ENCODE results near the gene GNAZ.

The GNAZ gene

DNA sequence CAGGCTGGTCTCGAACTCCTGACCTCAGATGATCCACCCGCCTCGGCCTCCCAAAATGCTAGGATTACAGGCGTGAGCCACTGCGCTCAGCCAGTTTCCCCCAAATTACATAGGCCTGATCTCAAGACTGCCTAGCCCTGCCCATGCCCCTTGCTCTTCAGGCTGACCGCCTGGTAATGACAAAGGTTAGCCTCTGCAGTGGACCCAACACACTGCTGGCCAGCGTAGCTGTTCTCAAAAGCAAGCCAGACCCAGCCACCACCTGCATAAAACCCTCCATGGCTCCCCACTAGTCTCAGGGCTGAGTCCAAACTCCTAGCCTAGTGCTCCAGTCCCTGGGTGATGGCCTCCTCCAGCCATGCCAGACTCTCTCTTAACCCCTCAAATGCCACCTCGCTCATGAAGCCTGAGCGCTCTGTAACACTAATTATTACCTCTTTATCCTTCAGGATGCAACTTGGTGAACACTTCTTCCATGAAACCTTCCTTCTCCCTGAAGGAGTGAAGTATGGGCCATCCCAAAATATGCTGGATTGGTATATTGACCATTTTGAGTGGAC, 72.3 kb downstream of the GNAZ start:
- no peak for DNase-seq

DNA sequence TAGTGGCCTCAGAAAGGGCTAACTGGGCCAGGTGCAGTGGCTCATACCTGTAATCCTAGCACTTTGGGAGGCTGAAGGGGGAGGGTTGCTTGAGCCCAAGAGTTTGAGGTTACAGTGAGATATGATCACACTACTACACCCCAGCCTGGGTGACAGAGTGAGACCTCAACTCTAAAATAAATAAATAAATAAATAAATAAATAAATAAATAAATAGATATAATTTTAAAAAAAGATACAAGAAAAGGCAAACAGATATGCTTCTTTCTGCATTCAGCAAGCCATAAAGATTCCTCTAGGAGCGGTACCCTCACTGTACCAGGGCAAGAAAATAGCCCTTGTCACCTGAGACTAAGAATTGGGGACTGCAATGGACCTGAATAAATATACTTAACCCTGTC, 72.8 kb downstream of the GNAZ start:
- DNase-seq: no peak

DNA sequence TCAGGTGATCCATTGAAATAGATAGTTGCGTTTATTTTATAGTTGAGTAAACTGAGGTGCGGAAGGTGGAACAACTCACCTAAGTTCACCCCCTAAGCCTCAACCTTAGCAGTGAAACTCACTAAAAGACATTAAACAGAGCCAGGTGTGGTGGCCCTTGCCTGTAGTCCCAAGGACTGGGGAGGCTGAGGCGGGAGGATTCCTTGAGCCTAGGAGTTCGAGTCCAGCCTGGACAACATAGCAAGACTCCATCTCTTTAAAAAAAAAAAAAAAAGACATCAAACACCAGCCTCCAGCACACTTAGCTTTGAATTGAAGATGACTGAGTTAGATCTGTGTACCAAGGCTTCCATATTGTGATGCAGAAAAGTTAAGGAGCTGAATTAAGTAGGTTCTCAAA, 74.1 kb downstream of the GNAZ start:
- no peak for DNase-seq

DNA sequence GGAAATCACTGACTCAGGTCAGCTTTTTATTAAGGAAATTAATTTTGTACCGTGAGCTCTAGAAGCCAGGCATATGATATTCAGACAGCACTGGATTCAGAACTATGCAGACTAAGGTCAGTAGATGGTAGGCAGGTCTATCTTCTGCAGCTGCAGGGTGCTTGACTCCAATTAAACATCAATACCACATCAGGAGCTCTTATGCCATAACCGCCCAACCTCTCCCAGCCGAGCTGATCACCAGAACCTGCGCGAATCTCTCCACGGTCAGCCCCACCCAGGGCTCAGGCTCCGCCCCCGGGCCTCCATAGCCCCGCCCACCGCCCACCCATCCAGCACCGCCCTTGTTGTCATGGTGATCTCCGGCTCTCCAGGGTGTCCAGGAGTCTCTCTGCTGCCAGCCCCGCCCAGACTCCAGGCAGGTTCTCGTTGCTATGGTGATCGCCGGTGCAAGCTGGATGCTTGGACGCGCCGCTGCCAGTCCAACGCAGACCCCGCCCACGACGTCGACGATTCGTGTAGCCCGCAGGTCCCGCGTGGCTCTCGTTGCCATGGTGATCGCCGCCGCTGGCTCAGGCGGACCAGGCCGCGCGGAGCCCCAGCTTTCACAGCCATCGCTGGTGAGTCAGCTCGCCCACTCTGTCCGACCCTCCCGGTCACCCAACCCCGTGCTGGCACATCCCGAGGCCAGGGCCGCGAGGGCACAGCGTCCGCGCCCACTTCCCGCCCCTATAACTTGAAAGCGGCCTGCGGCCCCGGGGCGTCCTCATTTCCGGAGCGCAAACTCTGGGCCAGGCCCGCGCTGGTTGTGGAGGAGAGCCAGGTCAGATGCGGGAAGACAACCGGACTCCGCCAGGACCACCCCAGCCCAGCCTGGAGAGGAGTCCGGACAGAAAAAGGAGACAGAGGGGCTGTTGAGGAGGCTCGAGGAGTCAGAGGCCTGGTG, 74.9 kb downstream of the GNAZ start, which contains the start of gene RAB36:
Gene RAB36 (plus strand): TSS at position 546 of the 946 bp plus-strand sequence. CDS start 1,140 bp downstream, outside the sequence.
- DNase-seq: peak; percentile 90

DNA sequence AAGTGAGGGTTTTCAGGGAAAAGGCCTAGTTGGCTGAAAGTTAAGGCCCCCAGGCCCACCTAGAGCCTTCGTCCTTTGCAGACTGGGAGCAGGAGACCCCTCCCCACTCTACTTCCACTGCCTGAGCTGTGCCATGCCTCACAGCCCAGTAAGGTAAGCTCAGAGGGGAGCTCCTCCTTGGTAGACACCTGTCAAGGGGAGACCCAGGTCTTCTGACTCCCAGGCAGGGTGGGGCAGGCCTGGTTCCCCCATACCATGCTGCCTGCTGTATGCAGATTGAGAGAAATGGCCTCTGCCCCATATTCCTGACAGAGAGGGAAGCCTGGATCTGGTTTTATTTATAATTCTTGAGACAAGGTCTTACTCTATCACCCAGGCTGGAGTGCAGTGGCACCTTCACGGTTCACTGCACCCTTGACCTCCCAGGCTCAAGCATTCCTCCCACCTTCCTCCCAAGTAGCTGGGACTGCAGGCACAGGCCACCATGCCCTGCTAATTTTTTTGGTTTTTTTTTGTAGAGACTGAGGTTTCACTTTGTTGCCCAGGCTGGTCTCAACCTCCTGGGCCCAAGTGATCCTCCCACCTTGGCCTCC, 75.7 kb downstream of the GNAZ start:
- DNase-seq: no peak

DNA sequence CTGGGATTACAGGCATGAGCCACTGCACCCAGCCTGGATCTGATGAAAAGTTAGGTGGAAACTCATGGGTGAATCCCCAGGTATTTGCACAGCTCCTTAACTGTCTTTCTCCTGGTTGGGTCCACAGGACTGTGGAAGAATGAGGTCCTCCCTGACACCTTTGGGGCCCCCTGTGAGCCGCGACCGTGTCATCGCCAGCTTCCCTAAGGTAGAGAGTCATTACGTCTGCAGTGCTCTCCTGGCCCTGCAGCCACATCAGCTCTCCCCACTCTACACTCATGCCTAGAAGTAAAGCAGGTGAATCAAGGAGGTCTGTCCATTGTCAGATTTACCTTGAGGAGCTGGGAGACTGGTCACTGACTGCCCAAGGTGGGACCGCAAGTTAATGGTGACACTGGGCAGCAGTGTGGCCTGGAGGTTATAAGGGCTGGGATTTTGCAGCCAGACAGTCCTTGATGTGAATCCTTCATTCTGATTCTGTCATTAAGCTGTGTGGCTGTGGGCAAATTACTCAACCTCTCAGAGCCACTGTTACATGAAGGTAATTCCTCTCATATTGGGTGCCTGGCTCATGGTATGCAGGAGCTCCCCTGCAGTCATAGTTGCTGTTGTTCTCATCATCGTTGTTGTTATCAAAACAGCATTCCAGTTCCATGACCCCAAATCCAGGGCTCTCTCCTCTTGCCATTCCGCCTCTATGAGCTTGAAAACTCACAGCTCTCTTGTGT, 76.3 kb downstream of the GNAZ start:
- no peak for DNase-seq

DNA sequence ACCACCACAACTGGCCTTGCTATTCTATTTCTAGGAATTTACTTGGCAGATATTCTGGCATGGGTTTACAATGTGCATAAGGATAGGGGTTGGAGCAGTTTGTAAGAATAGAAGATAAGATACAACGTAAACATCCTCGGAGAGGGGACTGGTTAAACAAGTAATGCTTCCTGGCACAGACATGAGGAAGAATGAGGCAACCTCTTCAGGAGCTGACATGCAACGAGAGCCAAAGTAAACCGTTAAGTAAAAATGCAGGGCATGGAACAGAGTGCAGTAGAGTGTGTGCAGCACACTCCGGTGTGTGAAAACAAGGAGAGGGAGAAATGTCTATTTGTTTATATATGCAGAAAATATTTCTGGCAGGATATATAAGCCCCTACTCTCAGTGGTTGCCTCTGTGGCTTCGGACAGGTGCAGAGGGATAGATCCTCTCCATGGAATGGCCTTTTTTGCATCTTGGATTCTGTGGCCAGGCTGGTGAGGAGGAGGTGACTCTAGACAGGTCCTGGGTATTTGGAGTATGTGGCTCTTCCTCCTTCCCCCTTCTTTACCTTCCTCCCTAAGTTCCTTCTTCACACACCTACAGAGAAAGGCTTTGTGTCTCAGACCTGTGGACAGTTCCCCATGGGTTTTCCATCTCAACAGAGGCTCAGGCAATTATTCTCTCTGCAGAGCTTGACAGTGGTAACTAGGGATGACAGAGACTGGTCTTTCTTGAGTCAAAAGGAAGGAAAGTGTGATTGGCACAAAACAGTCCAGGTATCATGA, 77.5 kb downstream of the GNAZ start:
- DNase-seq: no peak

DNA sequence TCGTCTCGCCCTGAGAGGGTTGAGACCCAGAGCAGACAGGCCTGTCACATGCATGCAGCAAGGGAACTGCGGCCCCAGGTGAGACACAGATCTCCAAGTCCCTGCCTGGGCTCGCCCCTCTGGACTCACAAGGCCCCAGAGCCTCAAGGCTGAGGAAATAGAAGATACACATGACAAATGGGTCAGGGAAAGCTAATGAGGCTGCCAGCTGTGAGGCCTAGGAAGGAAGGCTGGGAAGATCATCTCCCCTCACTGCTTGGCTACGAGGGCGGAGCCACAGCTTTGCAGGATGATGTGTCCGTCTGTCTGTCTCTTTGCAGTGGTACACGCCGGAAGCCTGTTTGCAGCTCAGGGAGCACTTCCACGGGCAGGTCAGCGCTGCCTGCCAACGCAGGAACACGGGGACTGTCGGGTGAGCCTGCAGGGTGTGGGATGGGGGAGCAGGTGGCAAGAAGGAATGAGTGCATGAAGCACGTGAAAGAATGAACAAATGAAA, 79.5 kb downstream of the GNAZ start:
- no peak for DNase-seq

DNA sequence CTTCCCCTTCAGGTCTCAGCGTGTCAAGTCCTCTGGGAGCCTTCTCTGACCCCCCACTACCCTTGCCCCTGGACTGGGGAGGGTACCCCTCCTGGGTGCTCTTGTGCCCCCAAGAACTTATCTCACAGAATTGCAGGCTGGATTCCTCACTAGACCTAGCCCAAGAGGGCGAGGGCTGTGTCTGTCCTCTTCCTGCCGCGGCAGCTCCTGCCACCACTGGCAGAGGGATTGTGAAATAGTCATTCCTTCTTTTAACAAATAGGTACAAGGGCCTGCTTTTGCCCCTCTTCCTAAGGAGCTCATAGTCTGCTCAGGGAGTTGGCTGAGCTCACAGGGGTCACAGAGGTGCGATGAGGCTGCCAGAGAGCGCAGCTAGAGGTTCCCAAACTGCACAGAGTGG, 80.4 kb downstream of the GNAZ start:
- DNase-seq: no peak

DNA sequence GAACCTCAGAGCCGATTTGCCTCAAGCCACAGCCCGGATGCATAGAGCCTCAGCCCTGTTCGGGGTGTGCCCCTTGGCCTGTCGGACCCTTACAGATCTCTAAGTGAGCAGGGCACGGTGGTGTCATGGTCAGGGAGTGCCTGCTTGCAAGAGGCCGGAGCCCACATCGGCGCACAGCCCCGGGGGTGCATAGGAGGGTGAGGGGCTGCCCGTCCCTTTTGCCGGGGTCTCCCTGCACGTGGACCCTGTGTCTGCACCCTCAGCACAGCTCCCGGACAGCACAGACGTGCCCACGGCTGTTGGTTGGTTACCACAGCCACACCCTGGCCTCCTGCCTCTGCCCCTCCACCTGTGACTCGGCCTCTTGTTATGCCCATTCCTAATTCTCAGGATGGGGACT, 81.5 kb downstream of the GNAZ start:
- DNase-seq: no peak

DNA sequence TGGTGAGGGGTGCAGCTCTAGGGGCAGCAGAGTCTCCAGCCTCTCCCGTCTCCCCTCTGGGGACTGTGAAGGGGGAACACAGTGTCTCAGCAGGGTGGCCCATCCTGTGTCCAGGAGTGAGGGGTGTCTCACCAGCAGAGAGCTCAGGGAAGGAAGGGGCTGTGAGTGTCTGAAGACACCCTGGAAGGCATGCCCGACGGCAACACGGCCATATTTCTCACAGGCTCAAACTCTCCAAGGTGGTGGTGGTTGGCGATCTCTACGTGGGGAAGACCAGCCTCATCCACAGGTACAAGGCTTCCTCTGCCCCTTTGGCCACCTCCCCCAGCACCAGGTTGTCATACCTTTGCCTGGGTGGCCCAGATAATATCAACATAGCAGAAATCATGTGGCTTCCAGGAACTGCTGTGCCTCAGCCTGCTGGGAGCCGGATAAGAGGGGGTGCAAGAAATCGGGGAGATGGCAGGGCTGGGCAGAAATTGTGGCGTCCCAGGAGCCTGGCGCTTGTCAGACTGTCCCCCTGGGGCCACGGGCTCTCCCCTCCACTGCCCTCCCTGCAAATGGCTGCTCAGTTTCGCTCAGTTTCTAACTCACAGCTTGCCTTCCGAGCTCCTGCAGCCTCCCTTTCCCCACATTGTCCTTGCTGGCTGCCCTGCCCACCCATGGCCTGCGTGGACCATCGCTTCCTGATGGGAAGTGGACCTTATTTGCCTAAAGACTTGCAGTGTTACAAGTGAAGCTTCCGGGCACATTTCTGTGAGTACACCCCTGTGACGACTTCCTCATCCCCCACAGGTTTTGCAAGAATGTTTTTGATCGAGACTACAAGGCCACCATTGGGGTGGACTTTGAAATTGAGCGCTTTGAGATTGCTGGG, 82.2 kb downstream of the GNAZ start:
- no peak for DNase-seq

DNA sequence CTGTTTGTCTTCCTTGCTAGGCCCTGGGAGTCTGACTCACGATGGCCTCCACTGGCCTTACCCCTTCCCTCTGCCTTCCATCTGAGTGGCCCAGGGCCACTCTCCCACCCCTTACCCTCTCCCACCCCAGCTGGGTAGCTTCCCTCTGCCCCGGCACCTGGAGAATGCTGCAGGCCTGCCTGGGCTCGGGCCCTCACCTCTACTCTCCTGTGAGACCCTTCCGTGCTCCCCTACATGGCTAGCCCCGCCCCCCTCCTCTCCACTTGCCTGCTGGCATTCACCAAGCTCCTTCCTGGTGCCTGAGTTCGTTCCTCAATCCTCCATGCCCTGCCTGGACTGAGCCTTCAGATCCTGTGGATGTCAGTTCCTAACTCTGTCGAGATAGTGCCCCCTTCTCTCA, 83.7 kb downstream of the GNAZ start:
- DNase-seq: no peak

DNA sequence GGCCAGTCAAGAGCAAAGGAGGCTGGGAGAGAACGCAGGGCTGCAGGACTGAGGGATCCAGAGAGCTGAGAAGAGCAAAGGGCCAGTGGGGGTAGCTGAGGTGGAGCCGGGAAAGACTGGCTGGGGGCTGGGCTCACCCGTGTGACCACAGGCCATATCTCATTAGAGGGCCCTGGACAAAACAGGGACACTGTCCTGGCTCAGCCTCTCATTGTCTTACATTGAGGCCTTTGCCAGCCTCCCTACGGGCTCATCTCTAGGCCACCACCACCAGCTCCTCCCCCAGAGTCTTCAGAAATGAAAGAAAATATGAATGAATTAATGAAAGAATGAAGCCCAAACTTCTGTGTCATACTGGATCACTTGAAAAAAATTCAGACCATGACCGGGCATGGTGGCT, 84.1 kb downstream of the GNAZ start:
- no peak for DNase-seq

DNA sequence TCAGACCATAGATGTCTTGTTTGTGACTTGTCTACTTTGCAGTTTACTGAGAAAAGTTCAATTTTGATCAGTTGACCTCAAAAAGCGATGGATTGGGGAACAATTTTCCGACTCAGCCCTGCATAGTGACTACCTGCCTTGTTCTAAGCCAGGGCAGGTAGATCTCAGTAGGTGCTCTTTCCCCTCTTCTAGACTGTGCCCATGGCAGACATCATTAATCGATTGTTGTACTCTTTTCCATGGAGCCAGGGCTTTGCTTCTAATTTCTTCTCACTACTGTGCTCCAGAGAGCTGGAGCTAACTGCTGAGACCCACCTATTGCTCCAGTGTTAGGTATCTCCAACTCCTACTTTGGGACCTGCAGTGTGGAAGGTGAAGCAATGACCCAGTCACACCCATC, 84.8 kb downstream of the GNAZ start:
- no peak for DNase-seq

DNA sequence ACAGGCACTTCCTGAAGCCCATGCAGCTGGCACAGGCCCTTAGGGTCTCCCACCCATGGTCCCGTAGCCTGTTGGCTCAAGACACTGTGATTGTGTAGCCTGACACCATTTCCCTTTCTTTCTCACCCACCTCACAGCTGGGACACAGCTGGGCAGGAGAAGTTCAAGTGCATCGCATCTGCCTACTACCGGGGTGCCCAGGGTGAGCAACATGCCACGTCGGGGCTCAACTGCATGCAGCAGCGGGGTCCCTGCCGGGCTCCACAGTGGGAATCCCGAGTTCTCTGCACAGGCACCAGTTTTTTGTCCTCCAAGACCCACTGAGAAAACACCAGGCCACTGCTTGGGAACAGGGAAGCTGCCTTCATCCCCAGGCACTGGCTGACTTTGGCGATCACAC, 85.5 kb downstream of the GNAZ start:
- no peak for DNase-seq

DNA sequence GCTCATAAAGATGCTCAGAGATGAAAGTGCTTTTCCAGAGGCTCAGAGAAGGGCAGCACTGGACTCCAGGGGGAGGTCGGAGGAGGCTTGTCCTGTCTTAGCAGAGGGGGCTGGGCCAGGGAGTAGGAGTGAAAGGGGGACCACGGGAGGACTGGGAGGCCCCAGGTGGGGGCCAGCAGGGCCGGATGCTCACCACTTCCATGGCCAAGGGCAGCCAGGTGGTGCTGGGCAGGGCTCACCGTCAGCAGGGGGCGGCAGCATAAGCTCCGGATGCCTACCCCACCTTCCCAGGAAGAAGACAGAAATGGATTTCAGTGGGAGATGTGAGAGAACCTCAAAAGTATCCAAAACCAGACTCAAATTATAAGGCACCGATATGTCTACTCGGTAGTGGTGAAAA, 86.0 kb downstream of the GNAZ start:
- no peak for DNase-seq

DNA sequence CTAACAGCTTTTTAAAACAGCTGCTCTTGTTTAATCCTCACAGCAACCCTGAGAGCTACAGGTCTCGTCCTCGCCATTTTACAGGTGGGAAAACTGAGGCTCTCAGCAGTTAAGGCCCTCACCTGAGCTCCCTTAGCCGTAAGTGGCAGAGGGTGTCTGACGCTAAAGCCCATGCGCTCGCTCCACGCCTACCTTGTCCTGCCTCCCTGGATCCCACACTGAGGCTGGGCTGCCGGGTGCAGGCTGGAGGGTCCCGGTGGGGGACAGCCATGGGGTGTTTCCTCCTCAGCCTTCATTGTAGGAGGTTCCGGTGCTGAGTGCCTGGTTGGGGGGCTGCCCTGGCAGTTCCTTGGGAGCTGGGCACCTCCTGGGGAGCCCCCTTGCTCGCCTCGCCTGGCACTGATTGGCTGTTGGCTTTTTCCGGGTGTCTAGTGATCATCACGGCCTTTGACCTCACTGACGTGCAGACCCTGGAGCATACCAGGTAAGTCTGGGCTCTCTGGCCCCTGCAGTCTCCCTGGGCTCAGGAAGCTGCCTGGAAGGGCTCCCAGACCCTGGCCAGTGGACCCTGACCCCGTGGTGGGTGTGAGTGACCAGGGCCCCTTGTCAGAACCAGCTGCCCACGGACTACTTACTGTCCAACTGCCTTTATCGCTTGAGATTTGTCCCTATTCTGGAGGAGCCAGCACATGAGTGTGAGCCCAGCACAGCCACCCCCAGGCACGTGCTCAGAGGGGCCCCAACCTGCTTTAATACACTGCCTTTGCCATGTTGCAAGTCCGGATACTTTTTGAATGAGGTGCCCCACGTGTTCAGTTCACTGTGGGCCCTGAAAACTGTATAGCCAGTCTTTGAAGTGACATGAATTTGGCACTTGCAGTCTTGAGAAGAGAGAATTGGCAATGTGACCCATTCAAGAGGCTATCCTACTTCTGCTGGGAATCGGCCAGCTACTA, 87.5 kb downstream of the GNAZ start:
- no peak for DNase-seq

DNA sequence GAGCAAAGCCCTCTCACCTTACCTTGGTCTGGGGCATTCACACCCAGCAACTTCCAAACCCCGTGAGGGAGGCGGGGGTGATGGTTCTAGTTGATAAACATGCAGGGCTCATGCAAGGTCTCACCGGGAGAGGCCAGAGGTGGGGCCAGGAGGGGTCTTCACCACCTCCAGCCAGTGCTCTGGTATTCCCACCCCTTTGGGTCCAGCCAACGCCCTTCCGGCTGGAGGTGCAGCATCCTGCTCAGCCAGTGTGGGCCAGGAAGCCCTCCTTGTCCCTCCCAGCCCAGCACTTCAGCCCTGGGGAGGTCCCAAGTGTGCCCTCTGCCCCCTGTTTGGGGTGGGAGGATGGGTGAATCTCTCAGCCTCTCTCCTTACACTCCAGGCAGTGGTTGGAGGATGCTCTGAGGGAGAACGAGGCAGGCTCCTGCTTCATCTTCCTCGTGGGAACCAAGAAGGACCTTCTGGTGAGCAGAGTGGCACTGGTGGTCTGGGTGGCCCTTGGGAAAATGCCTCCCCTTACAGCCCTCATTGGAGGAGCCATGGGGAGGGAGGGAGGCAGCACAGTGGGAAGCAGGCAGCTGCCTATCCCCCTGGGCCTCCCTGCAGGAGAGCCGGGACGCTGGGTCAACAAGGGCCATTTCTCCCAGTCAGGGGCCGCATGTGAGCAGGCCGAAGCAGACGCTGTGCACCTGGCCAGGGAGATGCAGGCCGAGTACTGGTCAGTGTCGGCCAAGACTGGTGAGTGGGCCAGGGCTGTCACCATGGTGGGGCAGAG, 88.4 kb downstream of the GNAZ start:
- no peak for DNase-seq

DNA sequence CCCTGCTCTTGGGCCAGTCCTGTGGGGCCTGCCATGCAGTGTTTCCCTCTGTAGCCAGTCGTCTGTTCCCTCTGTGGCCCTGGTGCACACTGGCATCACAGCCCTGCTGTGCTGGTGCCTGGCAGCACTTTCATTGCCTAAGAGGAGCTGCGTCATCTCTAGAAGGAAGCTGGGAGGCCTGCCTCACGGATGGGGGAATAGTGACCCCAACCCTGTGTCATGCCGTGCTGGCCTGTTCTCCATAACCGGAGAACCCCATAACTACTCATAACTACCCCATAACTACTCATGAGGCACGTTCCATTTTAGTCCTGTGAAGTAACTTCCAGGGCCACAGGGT, 88.9 kb downstream of the GNAZ start:
- no peak for DNase-seq

DNA sequence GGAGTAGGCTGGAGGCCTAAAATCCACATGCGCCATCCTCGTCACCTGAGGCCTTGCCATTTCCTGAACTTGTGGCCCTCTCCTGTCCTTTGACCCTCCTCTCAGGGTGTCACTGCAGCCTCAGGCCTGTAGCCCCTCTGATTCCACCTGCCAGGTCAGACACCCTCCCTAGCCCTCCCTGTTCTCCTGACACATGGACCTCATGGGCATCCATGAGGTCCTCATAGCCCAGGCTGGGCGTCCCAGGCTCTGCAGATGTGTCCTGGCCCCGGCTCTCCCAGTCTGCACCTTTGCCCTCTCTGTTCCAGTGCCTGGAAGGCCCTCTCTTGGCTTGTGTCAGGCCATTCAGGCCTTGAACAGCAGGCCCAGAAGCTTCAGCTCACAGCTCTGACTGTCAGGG, 90.7 kb downstream of the GNAZ start:
- DNase-seq: no peak

All from stimulated activated CD4-positive, alpha-beta T cell treated with anti-CD3 and anti-CD28 coated beads, Interleukin-15, amount 100 ng/mL, for 24 hours (primary cell).